Panc1 (cell line): Measurements from ENCODE around the gene SUCLG2. TPM values are rescaled to one million over a fixed set of nuclear protein-coding genes. Genes with fewer than 3 reads are reported as not detected.

Experiments used
- ATAC-seq: fragments of 200-7000 bp; cut with Tn5 transposase; 2 replicates; pipeline ENCODE4 v1.9.1; 2020; ENCODE audit warnings: mild to moderate bottlenecking, moderate library complexity
- BruUV-seq: library from RNA; stranded (reverse); fragments of 400-500 nt; replicated peaks from 2 replicates; lab custom pipeline; 2021; lab: Mats Ljungman, UMichigan
- CTCF ChIA-PET: fragments of 300-600 bp; sonication (Branson Sonifier 250); formaldehyde crosslinking; loops from one replicate; lab custom pipeline; 2022; ENCODE audit warnings: antibody characterized with exemption; lab: Charles Lee
- POLR2A ChIA-PET: fragments of 300-600 bp; sonication (Branson Sonifier 250); formaldehyde crosslinking; loops from one replicate; lab custom pipeline; 2022; ENCODE audit warnings: antibody characterized with exemption; lab: Charles Lee
- DNase-seq: peaks from one replicate; pipeline ENCODE4 v3.0.0-alpha.2; 2010; ENCODE audit warnings: low read depth, low spot score
- H3K27ac ChIP-seq: 2 replicates; pipeline ENCODE4 v1.5.1; 2011; ENCODE audit warnings: mild to moderate bottlenecking, low read length, inconsistent platforms
- H3K27me3 ChIP-seq: fragments of 200-500 bp; sonication (Bioruptor generic); 2 replicates; pipeline ENCODE4 v1.6.0; 2014; ENCODE audit warnings: low read length, inconsistent platforms; ENCODE audit not compliant: control insufficient read depth, insufficient read depth
- H3K36me3 ChIP-seq: fragments of 200-500 bp; sonication (Bioruptor generic); 2 replicates; pipeline ENCODE4 v1.5.1; 2014; ENCODE audit warnings: inconsistent platforms, mild to moderate bottlenecking, low read length, moderate library complexity; ENCODE audit not compliant: control insufficient read depth, insufficient read depth
- H3K4me1 ChIP-seq: 2 replicates; pipeline ENCODE4 v1.5.1; 2011; ENCODE audit warnings: inconsistent platforms, mild to moderate bottlenecking, low read length, moderate library complexity; ENCODE audit not compliant: control insufficient read depth, insufficient read depth
- H3K4me3 ChIP-seq, 2 experiments: 2 replicates each; pipeline ENCODE4 v1.5.1; 2011 to 2012; ENCODE audit warnings: low read depth in 2 of 2, low read length in 2 of 2, mild to moderate bottlenecking in 2 of 2, inconsistent platforms in 1 of 2, moderate library complexity in 1 of 2
- H3K9me3 ChIP-seq: fragments of 200-500 bp; sonication (Bioruptor generic); 2 replicates; pipeline ENCODE4 v1.5.1; 2014; ENCODE audit warnings: low read depth, mild to moderate bottlenecking, inconsistent platforms, low read length, moderate library complexity; ENCODE audit not compliant: control insufficient read depth, insufficient read depth
- POLR2AphosphoS5 ChIP-seq: IDR thresholded peaks from 2 replicates; pipeline ENCODE4 v1.6.1; 2012; ENCODE audit warnings: mild to moderate bottlenecking, low read depth, low read length, moderate library complexity
- SIN3A ChIP-seq: IDR thresholded peaks from 2 replicates; pipeline ENCODE4 v1.6.1; 2012; ENCODE audit warnings: low read depth, mild to moderate bottlenecking, low read length, moderate library complexity, borderline replicate concordance; ENCODE audit not compliant: insufficient read depth
- TCF7L2 ChIP-seq: IDR thresholded peaks from 2 replicates; pipeline ENCODE4 v1.6.1; 2011; ENCODE audit warnings: mild to moderate bottlenecking, low read depth, low read length, inconsistent platforms
- in situ Hi-C: cut with HindIII; loops from 2 replicates; pipeline ENCODE4 v1.10.0; 2016; ENCODE audit warnings: low sequenced_read_pairs, low pct_unique_long_range_greater_than_20kb
- intact Hi-C: fragments of 100-400 bp; cut with micrococcal nuclease; formaldehyde crosslinking; loops from one replicate; pipeline ENCODE4 v1.10.0; 2022; ENCODE audit not compliant: unreplicated experiment
- total RNA-seq: library from RNA; stranded (reverse); gene quantifications from one replicate; pipeline ENCODE4 v1.2.1, GENCODE V29; 2021; ENCODE audit not compliant: unreplicated experiment
- TF ChIP-seq, protein P1 (sequence below), 2 experiments: IDR thresholded peaks; 2 replicates each; pipeline ENCODE4 v1.6.1; 2011 to 2012; ENCODE audit warnings: low read depth in 2 of 2, control low read depth in 1 of 2, low read length in 1 of 2, mild to moderate bottlenecking in 1 of 2, moderate library complexity in 1 of 2; ENCODE audit not compliant: insufficient read depth in 1 of 2
- TF ChIP-seq, protein P2 (sequence below): fragments of 450-650 bp; IDR thresholded peaks from 2 replicates; pipeline ENCODE4 v1.5.1; 2017; ENCODE audit warnings: mild to moderate bottlenecking

Gene SUCLG2
- total RNA-seq, 1 experiment from 2014 or later, result 28.3 TPM

DNA sequence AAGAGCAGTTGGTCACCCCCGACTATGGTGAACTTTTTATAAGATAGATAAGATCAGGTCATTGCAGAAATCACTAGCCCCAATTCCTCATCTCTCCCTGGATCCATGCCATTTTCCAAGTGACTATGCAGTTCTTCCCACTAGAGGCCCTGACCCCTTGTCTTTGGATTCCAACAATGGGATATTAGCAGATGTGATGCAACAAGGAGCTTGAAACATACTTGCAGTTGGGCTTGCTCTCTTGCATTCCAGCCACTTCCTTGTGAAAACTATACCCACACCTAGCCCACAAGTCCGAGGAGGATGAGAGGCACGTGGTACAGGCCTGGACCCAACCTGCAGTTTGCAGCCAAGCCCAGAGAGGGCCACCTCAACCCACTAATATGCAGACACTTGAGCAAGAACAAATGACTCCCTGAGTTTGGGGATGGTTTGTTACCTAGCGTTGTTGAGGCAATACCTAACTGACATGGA is 60.6 kb downstream of the SUCLG2 start:
- BruUV-seq, result no TSS peak
- Histone ChIP-seq H3K36me3 (no peaks in the 10 kb centered on the region; the same call in 1 of the 2 replicates), H3K4me1 (no peaks in the 10 kb centered on the region), H3K27me3 (no peaks in the 10 kb centered on the region), H3K4me3 (no peak overlapping the region), H3K27ac (no peak overlapping the region), H3K9me3 (no peaks in the 10 kb centered on the region)
- ATAC-seq (no peak), DNase-seq (no peak)
- intact Hi-C loops, result no loop called here
- POLR2A ChIA-PET, result no interaction called here
- TF ChIP-seq POLR2AphosphoS5 (no peak), SIN3A (no peak), TCF7L2 (no peak)
- TF ChIP-seq, protein P1, sequence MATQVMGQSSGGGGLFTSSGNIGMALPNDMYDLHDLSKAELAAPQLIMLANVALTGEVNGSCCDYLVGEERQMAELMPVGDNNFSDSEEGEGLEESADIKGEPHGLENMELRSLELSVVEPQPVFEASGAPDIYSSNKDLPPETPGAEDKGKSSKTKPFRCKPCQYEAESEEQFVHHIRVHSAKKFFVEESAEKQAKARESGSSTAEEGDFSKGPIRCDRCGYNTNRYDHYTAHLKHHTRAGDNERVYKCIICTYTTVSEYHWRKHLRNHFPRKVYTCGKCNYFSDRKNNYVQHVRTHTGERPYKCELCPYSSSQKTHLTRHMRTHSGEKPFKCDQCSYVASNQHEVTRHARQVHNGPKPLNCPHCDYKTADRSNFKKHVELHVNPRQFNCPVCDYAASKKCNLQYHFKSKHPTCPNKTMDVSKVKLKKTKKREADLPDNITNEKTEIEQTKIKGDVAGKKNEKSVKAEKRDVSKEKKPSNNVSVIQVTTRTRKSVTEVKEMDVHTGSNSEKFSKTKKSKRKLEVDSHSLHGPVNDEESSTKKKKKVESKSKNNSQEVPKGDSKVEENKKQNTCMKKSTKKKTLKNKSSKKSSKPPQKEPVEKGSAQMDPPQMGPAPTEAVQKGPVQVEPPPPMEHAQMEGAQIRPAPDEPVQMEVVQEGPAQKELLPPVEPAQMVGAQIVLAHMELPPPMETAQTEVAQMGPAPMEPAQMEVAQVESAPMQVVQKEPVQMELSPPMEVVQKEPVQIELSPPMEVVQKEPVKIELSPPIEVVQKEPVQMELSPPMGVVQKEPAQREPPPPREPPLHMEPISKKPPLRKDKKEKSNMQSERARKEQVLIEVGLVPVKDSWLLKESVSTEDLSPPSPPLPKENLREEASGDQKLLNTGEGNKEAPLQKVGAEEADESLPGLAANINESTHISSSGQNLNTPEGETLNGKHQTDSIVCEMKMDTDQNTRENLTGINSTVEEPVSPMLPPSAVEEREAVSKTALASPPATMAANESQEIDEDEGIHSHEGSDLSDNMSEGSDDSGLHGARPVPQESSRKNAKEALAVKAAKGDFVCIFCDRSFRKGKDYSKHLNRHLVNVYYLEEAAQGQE (IDR thresholded peaks at IDR 0.05; ENCODE audit: insufficient read depth in 1 of 2, low read depth in 2 of 2, low read length in 1 of 2), result no peak
- TF ChIP-seq, protein P2, sequence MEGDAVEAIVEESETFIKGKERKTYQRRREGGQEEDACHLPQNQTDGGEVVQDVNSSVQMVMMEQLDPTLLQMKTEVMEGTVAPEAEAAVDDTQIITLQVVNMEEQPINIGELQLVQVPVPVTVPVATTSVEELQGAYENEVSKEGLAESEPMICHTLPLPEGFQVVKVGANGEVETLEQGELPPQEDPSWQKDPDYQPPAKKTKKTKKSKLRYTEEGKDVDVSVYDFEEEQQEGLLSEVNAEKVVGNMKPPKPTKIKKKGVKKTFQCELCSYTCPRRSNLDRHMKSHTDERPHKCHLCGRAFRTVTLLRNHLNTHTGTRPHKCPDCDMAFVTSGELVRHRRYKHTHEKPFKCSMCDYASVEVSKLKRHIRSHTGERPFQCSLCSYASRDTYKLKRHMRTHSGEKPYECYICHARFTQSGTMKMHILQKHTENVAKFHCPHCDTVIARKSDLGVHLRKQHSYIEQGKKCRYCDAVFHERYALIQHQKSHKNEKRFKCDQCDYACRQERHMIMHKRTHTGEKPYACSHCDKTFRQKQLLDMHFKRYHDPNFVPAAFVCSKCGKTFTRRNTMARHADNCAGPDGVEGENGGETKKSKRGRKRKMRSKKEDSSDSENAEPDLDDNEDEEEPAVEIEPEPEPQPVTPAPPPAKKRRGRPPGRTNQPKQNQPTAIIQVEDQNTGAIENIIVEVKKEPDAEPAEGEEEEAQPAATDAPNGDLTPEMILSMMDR, result no peak
- in situ Hi-C loops, result no loop called here
- CTCF ChIA-PET, result no interaction called here

DNA sequence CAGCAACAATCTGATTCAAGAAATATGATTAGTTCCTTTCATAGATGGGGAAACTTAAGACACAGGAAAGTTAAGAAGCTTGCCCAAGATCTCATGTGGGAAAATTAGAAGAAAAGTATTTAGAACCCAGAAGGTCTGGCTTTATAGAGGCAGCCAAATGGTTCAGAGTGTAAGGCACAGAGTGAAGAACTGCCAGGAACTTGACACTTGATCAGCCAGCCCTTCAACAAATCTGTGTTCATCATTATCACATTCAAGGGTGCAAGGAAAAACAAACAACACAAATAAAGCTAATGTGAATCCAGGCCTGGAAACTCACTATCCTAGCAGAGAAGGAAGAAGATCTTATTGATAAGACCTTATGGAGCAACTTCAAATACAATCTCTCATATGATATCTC is 62.4 kb downstream of the SUCLG2 start:
- Histone ChIP-seq H3K4me3 (no peak overlapping the region), H3K36me3 (no peaks in the 10 kb centered on the region; the same call in 1 of the 2 replicates), H3K27ac (no peak overlapping the region), H3K9me3 (no peaks in the 10 kb centered on the region), H3K27me3 (no peaks in the 10 kb centered on the region), H3K4me1 (no peaks in the 10 kb centered on the region)
- intact Hi-C loops, result no loop called here
- no TSS peak for BruUV-seq
- in situ Hi-C loops, result no loop called here
- ATAC-seq, result no peak
- DNase-seq, result no peak
- TF ChIP-seq, protein P1 (IDR thresholded peaks at IDR 0.05; ENCODE audit: insufficient read depth in 1 of 2, low read depth in 2 of 2, low read length in 1 of 2), result no peak
- TF ChIP-seq POLR2AphosphoS5 (no peak), TCF7L2 (no peak), SIN3A (no peak)
- TF ChIP-seq, protein P2, result no peak
- CTCF ChIA-PET, result no interaction called here
- POLR2A ChIA-PET, result no interaction called here
